ENCODE data around the gene PSD4.

Gene PSD4

GRCh38 chr2:113179446-113180045, 5.8 kb downstream of the PSD4 start:
- DNase-seq = no peak

GRCh38 chr2:113180131-113180946, 6.6 kb downstream of the PSD4 start:
- no peak for TF ChIP-seq CTCF (IDR thresholded peaks at IDR 0.05; ENCODE audit: low read depth, low read length)
- no peak overlapping the region for H3K27ac ChIP-seq
- DNase-seq = no peak
- H3K9me3 ChIP-seq (ENCODE audit: severe bottlenecking) = no peaks in the 10 kb centered on the region
- H3K4me3 ChIP-seq (ENCODE audit: low read depth, low read length) = no peak overlapping the region
- no peaks in the 10 kb centered on the region for H3K27me3 ChIP-seq (ENCODE audit: insufficient read depth, low read depth, severe bottlenecking)
- no peaks in the 10 kb centered on the region for H3K36me3 ChIP-seq

More at GRCh38 chr2:113179446-113180045, 5.8 kb downstream of the PSD4 start:
- no peak overlapping the region for H3K27ac ChIP-seq
- no peak for TF ChIP-seq CTCF (IDR thresholded peaks at IDR 0.05; ENCODE audit: low read depth, low read length)
- no peaks in the 10 kb centered on the region for H3K36me3 ChIP-seq
- H3K4me3 ChIP-seq (ENCODE audit: low read depth, low read length) = no peak overlapping the region
- no peaks in the 10 kb centered on the region for H3K27me3 ChIP-seq (ENCODE audit: insufficient read depth, low read depth, severe bottlenecking)
- H3K9me3 ChIP-seq (ENCODE audit: severe bottlenecking) = no peaks in the 10 kb centered on the region

GRCh38 chr2:113181258-113182051, 7.7 kb downstream of the PSD4 start:
- Histone ChIP-seq H3K27me3 (ENCODE audit: insufficient read depth, low read depth, severe bottlenecking) (no peaks in the 10 kb centered on the region), H3K36me3 (no peaks in the 10 kb centered on the region), H3K9me3 (ENCODE audit: severe bottlenecking) (no peaks in the 10 kb centered on the region), H3K27ac (no peak overlapping the region), H3K4me3 (ENCODE audit: low read depth, low read length) (no peak overlapping the region)
- DNase-seq = no peak
- no peak for TF ChIP-seq CTCF (IDR thresholded peaks at IDR 0.05; ENCODE audit: low read depth, low read length)

GRCh38 chr2:113182471-113183260, 8.9 kb downstream of the PSD4 start:
- Histone ChIP-seq H3K36me3 (no peaks in the 10 kb centered on the region), H3K27me3 (ENCODE audit: insufficient read depth, low read depth, severe bottlenecking) (no peaks in the 10 kb centered on the region), H3K9me3 (ENCODE audit: severe bottlenecking) (no peaks in the 10 kb centered on the region), H3K27ac (no peak overlapping the region), H3K4me3 (ENCODE audit: low read depth, low read length) (no peak overlapping the region)
- no peak for TF ChIP-seq CTCF (IDR thresholded peaks at IDR 0.05; ENCODE audit: low read depth, low read length)
- no peak for DNase-seq

GRCh38 chr2:113183264-113183663, 9.5 kb downstream of the PSD4 start:
- H3K27me3 ChIP-seq (ENCODE audit: insufficient read depth, low read depth, severe bottlenecking) = no peaks in the 10 kb centered on the region
- no peak for DNase-seq
- H3K27ac ChIP-seq = no peak overlapping the region
- no peaks in the 10 kb centered on the region for H3K36me3 ChIP-seq
- H3K9me3 ChIP-seq (ENCODE audit: severe bottlenecking) = no peaks in the 10 kb centered on the region
- TF ChIP-seq CTCF (IDR thresholded peaks at IDR 0.05; ENCODE audit: low read depth, low read length) = no peak
- no peak overlapping the region for H3K4me3 ChIP-seq (ENCODE audit: low read depth, low read length)
